Islet precursor cell (in vitro differentiated cells): ENCODE measurements around the gene UACA.
"Not testable (repeated sequence)": the region's sequence is repeated elsewhere in the genome, so short reads cannot be mapped to it uniquely, and the experiment has no call there.

ENCODE experiments used
- DNase-seq: peaks from one replicate; pipeline ENCODE4 v3.0.0-alpha.2; 2018

Gene UACA

DNA sequence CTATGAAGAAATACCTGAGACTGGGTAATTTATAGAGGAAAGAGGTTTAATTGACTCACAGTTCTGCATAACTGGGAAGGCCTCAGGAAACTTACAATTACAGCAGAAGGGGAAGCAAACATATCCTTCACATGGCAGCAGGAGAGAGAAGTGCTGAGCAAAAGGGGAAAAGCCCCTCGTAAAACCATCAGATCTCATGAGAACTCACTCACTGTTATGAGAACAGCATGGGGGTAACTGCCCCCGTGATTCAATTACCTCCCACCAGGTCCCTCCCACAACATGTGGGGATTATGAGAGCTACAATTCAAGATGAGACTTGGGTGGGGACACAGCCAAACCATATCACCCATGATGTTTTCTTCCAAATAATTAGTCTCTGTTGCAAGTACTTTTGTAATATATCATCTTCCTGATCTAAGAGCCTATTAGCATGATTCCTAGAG lies 147.0 kb downstream of the UACA start:
- DNase-seq, result not testable (repeated sequence)

DNA sequence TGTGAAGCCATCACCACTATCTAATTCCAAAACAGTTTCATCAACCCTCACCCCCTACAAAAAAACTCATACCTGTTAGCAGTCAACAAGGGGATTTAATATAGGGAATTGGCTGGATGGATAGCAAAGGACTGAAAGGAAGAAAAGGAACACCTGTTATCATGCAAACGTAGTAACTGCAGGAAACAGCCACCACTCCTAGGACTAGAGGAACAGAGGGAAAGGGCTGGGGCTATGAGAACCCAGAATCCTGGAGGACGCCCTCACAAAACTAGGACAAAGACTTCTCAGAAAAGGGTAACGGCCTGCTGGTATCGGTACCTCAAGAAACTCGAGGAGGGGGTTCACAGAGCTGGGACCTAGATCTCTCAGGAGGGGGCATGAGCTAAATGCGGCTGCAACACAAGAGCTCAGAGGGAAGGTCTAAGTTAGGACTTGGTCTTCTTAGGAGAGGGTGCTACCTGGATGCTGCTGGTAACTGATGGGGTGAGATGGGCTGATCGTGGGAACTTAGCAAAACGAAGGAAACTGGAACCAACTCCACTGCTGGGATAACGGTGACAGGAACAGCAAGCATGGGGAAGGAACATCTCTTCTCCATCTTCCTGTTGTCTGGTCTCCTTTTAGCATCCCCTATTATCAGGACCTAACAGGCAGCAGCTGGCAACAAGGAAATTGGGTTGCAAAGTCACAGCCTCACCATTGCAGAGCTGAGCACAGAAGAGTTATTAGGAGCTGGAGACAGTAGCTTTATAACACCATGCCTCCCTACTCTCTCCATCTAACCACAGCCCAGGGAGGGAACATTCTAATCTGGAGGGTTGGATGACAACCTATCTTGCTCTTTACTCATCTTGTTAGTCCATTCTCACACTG lies 147.7 kb downstream of the UACA start:
- no peak for DNase-seq

DNA sequence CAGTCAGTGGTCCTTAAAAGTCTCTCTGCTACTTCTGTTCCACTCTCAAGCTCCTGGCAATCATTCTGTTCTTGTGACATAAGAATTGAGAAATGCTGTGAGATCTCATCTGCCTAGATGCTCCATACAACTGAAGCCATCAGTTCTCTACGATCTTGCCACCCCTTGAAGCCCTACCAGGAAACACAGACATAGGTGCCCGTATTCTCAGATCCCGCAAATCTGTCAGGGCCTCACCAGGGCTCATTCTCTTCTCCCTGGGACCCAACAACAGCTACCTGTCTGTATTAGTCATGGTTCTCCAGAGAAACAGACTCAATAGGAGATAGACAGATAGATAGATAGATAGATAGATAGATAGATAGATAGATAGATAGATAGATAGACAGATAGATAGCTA lies 149.1 kb downstream of the UACA start:
- DNase-seq, result no peak

DNA sequence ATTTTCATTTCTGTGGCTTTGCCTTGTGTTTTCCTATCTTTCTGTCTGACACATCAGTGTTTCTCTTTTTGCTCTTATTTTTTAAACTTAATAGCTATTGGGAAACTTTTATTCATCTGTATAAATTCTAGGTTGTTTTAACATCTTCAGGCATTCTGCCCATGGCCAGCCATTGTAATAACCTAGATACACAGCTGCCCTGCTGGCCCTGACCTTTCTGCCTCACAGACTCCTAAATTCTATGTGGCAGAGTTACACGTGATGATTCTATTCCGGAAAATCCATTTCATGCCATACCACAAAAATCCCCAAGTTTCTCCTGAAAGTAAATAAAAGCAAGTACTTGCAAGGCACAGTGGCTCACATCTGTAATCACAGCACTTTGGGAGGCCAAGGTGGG lies 150.1 kb downstream of the UACA start:
- no peak for DNase-seq

DNA sequence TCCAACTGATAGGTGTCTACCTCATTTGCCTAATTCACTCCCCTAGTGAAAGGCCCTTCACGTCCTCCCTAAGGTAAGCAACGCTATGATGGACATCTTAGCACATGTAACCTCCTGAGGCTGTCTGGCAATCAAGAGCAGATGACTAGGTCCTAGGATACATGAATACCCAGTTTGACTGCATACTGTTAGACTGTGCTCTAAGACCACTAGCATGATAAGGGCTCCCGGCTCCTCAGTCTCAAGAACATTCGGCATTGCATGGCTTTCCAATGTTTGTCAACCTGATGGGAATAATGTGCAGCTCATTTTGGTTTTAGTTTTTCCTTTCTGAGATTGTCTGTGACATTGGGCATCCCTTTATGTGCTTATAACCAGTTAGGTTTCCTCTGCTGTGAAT lies 152.1 kb downstream of the UACA start:
- DNase-seq, result no peak

DNA sequence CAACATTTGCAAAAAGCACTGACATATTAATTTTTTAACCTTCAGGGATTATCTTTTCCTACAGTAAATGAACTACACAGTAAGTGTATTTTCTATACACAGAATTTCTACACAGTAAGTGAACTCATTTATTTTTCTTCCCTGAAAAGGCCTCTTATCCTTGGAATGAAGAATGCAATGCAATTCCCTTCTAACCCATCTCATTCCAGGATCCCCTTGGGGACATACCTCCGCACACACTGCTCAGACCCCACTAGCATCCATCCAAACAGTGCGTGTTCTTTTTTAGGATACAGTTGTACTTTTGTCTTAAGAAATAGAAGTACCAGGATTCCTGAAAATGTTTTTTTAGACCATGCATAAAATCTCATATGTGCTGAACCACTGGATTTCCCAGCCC lies 152.8 kb downstream of the UACA start:
- no peak for DNase-seq

DNA sequence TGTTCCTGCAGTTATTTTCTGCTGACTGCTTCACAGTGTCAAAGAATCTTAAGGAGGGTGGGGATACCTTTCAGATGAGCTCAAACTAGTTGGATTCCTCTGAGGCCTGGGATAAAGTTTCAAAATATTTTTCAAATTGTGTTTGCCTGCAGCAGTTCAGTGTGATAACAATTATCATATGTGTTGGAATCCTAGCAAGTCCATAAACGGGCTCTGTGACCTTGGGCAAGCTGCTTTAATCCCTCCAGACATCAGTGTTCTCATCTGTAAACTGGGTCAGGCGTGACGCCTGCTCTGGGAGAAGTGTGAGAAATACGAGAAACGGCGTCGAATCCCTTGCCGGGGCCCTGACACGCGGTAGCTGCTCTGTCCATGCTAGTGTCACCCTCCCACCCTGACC lies 153.5 kb downstream of the UACA start:
- no peak for DNase-seq

DNA sequence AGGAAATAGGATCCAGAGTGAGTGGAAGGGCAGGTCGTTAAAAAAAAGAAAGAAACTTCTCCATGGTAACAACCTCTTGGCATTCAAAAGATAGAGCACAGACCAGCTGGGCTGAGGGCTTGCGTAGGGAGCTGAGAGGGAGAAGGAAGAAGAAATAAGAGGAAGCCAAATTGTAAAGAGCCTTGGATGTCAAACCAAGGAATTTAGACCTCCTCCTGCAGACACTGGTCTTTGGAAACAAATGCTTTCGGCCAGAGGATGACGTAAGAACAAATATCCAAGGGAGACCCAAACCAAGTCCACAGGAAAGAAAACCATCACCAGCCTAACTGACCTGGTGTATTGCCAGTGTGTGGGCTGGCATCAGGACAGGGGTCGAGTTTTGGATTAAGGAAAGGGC lies 155.2 kb downstream of the UACA start:
- DNase-seq, result no peak

DNA sequence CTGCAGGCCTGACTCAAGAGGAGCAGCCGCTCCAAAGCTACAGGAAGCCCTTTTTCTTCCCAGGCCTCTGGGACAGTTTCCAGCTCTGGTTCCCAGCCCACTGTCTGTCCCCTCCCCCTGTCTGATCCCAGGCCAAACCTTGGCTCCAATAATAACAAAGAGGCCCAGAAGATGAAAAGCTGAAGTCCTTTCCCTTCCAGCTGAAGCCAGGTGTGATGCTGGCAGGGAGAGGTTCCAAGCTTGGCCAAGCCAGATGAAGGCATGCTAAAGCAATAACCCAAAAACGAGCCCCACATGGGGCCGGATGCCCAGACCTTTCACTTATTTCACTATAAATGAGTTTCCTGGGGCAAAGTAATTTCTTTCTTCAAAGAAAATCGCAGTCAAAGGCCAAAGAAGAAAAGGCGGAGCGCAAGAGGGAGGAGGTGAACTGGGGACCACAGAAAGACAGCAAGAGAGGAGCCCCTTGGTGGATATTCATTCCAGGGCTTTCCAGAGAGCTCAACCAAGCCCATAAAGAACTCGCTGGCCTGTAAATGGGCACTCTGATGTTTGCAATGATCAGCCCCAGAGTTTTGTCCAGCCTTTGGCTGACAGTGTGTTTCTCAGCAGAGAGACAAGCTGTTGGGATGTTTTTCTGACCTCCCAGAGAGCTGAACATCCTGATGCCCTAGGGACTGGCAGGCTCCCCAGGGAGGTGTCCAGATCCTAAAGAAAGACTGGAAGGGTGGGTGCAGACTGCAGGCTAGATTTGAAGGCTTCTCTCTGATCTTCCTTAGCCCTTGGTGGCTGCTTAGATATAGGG lies 157.6 kb downstream of the UACA start:
- peak; percentile 79 for DNase-seq

DNA sequence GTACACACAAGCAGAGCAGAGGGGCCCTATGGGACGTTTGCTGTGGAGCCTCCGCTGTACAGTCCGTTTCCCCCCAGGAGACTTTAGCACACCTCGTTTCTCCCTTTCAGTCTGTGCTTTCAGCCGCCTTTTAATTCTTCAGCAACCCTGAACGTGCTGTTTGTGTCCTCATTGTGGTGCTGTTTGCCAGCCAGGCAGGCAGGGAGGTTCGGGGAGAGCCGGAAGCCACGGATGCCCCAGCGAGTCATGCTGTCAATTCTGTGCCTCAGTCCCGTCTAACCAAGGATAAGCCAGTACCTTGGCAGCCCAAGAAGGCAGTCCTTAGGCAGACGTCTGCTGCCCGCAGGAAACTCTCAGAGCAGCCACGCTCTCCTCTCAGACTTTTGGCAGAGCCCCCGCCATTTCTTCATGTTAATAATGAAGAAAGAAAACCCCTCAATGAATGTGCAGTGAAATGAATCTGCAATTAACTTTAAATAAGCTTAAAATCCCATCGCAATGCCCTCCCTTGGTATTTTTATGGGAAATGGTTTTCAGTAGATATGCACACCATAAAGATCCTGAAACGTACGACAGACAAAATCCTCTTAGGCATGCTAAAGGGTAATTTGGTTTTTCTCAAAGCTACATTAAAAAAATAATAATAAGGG lies 158.6 kb downstream of the UACA start:
- DNase-seq, result peak; percentile 81
